ENCODE results near the gene CSK.

GRCh38 chr15:74799856-74800558 is 18.1 kb downstream of the CSK start:
- TF ChIP-seq CTCF (IDR thresholded peaks at IDR 0.05) (peak; percentile 93), EZH2 (IDR thresholded peaks at IDR 0.05; ENCODE audit: borderline replicate concordance, insufficient read depth, low read depth, low read length, poor library complexity, severe bottlenecking) (no peak)

All from B cell (primary cell).